Spinal cord (tissue), 10 donors: Measurements from ENCODE around the gene FLRT2. TPM values are rescaled to one million over a fixed set of nuclear protein-coding genes. Genes with fewer than 3 reads are reported as not detected.

Experiments
- DNase-seq, 6 donors: peaks; one replicate each; pipeline versions ENCODE4 v3.0.0 to v3.0.0-alpha.2; 2013 to 2015; ENCODE audit warnings: low spot score in 6 of 6, low read depth in 4 of 6
- H3K27ac ChIP-seq: one replicate; pipeline ENCODE4 v1.5.1; 2013; ENCODE audit warnings: low read depth, low read length, control low read depth
- H3K27me3 ChIP-seq: one replicate; pipeline ENCODE4 v1.6.1; 2013; ENCODE audit warnings: low read length; ENCODE audit not compliant: control insufficient read depth, insufficient read depth
- H3K36me3 ChIP-seq: one replicate; pipeline ENCODE4 v1.6.1; 2013; ENCODE audit warnings: low read length; ENCODE audit not compliant: control insufficient read depth, insufficient read depth
- H3K4me1 ChIP-seq: one replicate; pipeline ENCODE4 v1.6.1; 2013; ENCODE audit warnings: low read length; ENCODE audit not compliant: control insufficient read depth, insufficient read depth
- H3K4me3 ChIP-seq: one replicate; pipeline ENCODE4 v1.5.1; 2013; ENCODE audit warnings: low read depth, low read length, control low read depth
- H3K9me3 ChIP-seq: one replicate; pipeline ENCODE4 v1.6.1; 2013; ENCODE audit warnings: low read length; ENCODE audit not compliant: control insufficient read depth, insufficient read depth
- WGBS: methylation state at CpG from one replicate; pipeline ENCODE4 v1.1.5; 2013; ENCODE audit warnings: missing lambda C conversion rate; ENCODE audit not compliant: insufficient coverage; 5-methylcytosine and 5-hydroxymethylcytosine counted together
- polyA plus RNA-seq, 2 donors: library from polyadenylated mRNA; unstranded; fragments of 120-200 nt; gene quantifications; one replicate each; pipeline ENCODE4 v1.2.1, GENCODE V29; 2013; ENCODE audit not compliant: insufficient read length in 2 of 2
- total RNA-seq, 2 donors: library from RNA; depleted of rRNA in 1 of 2; stranded (reverse); fragments of 120-200 nt in 1 of 2; fragments of >200 nt in 1 of 2; gene quantifications; one replicate each; pipeline versions ENCODE4 v1.2.3 to v1.2.4, GENCODE V29; 2013 to 2014
- donor health status: healthy.

Gene FLRT2
- total and polyA plus RNA-seq, 4 donors = 60.2 to 215 (median 65.3) TPM

DNA sequence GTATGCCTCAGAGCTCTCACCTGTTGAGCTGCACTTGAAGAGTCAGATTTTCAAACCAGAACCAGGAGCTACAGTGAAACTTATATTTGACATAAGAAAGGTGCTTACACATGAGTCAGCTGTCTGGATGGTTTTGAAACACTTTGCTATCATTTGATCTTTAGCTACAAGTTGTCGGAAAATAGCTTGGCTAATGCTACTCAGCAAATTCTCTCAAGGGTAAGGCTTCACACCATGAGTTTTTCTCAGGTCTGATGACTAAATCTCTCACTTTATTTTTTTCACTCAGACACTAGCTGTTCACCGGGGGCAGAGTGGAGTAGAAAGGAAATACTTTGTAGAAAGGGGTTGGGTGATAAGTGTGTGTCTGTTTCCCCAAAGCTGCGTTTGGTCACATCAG, 171.8 kb downstream of the FLRT2 start:
- Histone ChIP-seq H3K36me3 (no peaks in the 10 kb centered on the region), H3K4me1 (no peaks in the 10 kb centered on the region), H3K27me3 (no peaks in the 10 kb centered on the region), H3K27ac (no peak overlapping the region), H3K9me3 (no peaks in the 10 kb centered on the region), H3K4me3 (no peak overlapping the region)
- no peak for DNase-seq
- 93% methylated on average over 2 of the region's 3 CpGs for WGBS

DNA sequence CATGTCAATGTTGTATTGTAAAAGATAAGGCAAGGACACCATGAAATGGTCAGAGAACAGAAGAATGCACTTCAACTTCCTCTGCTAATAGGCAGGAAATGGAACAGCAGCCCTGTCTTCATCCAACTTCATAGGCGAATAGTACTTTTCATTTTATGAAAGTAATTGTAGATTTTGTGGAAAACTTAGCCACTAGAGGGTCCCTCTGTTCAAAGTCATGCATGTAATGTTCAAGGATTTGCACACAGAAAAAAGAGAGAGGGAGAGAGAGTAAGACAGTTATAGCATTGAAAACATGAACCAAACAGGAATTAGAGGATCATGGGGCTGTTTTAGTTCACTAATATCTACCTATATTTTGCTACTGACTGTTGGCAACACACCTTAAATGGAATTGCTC, 172.2 kb downstream of the FLRT2 start:
- WGBS = no CpG with 5 or more reads among the region's 1 CpG
- Histone ChIP-seq H3K27me3 (no peaks in the 10 kb centered on the region), H3K27ac (no peak overlapping the region), H3K4me1 (no peaks in the 10 kb centered on the region), H3K4me3 (no peak overlapping the region), H3K9me3 (no peaks in the 10 kb centered on the region), H3K36me3 (no peaks in the 10 kb centered on the region)
- DNase-seq = peak in 2 of 6 donors; percentile 16 to 17

DNA sequence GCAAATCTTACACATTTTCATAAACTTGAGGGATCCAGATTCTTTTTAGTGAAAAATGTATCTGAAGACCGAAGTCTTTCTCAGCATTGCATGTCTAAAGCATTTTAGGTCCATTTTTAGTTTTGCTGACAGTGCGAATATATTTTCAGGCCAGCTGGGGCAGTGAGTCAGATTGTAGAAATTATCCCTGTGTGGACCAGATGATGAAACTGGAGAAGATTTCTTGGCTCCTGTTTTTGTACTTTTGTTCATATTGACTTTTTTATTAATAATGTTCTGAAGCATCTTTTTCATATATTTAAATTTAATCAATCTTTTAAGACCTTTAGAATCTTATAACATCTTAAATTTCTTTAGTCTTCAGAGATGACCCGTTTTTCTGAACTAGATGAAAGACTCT, 173.1 kb downstream of the FLRT2 start:
- DNase-seq = peak in 1 of 6 donors; percentile 4
- 82% methylated on average over 2 of the region's 3 CpGs for WGBS
- Histone ChIP-seq H3K4me3 (no peak overlapping the region), H3K36me3 (no peaks in the 10 kb centered on the region), H3K4me1 (no peaks in the 10 kb centered on the region), H3K9me3 (no peaks in the 10 kb centered on the region), H3K27ac (no peak overlapping the region), H3K27me3 (no peaks in the 10 kb centered on the region)
